ENCODE measurements around the gene MAPKAP1.

Gene MAPKAP1

DNA sequence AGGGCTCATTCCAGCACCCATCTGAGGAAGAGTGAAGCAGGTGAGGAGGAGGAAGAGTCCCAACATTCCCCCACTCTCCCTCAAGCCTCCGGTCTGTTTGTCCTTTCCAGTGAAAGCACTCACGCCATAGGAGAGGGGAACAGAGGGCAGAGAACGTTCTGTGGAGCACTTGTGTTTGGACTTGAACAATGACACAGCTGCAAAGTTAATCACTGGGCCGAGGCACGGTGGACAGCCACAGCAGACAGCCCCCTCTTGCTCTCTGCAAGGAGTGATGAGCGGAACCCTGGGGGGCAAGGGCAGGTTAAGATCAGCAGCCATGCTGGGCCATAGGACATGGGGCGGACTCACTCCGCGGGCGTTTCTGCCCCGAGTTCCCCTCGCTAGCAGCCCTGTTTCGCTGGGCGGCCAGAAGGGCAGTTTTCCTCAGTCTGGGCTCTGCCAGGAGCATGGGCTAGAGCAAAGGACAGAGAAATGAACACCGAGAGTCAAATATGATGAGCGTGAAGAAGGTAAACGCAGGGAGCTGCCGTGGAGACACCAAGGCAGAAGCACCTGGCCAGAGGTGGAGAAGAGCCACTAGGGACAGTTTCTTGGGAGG, 259.7 kb downstream of the MAPKAP1 start:
- TF ChIP-seq, protein P1, sequence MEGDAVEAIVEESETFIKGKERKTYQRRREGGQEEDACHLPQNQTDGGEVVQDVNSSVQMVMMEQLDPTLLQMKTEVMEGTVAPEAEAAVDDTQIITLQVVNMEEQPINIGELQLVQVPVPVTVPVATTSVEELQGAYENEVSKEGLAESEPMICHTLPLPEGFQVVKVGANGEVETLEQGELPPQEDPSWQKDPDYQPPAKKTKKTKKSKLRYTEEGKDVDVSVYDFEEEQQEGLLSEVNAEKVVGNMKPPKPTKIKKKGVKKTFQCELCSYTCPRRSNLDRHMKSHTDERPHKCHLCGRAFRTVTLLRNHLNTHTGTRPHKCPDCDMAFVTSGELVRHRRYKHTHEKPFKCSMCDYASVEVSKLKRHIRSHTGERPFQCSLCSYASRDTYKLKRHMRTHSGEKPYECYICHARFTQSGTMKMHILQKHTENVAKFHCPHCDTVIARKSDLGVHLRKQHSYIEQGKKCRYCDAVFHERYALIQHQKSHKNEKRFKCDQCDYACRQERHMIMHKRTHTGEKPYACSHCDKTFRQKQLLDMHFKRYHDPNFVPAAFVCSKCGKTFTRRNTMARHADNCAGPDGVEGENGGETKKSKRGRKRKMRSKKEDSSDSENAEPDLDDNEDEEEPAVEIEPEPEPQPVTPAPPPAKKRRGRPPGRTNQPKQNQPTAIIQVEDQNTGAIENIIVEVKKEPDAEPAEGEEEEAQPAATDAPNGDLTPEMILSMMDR (IDR thresholded peaks at IDR 0.05; ENCODE audit: extremely low read depth, missing control alignments): no peak

GRCh38 chr9:125446561-125447094, 260.4 kb downstream of the MAPKAP1 start:
- TF ChIP-seq, protein P1 (IDR thresholded peaks at IDR 0.05; ENCODE audit: extremely low read depth, missing control alignments): no peak
- DNase-seq (ENCODE audit: low spot score): peak; percentile 80

More for the DNA sequence above, 259.7 kb downstream of the MAPKAP1 start:
- DNase-seq (ENCODE audit: low spot score): no peak

- no peak for DNase-seq (ENCODE audit: low spot score)
- TF ChIP-seq, protein P1 (IDR thresholded peaks at IDR 0.05; ENCODE audit: extremely low read depth, missing control alignments): no peak
These were observed 262.0 kb downstream of the MAPKAP1 start for GRCh38 chr9:125444956-125445506.

DNA sequence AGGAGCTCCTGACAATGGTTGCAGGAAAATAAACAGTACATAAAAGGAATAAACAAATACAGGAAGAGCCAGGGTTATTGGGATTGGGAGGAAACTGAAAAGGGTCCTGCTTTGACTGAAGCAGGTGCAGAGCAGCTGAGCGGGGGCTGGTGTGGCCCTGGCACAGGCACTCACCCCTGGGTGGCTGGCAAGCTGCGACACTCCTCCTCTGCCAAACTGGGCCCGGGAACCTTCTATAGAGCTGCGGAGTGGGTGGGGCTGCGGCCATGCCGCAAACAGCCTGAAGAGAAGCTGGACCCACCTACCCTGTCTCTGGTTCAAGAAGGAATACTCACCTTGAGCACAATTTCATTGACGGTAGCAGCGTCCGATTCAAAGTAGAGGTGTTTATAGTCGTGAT, 262.8 kb downstream of the MAPKAP1 start:
- no peak for DNase-seq (ENCODE audit: low spot score)
- TF ChIP-seq, protein P1 (IDR thresholded peaks at IDR 0.05; ENCODE audit: extremely low read depth, missing control alignments): no peak

GRCh38 chr9:125443367-125443766, 263.6 kb downstream of the MAPKAP1 start:
- TF ChIP-seq, protein P1 (IDR thresholded peaks at IDR 0.05; ENCODE audit: extremely low read depth, missing control alignments): no peak
- no peak for DNase-seq (ENCODE audit: low spot score)

DNA sequence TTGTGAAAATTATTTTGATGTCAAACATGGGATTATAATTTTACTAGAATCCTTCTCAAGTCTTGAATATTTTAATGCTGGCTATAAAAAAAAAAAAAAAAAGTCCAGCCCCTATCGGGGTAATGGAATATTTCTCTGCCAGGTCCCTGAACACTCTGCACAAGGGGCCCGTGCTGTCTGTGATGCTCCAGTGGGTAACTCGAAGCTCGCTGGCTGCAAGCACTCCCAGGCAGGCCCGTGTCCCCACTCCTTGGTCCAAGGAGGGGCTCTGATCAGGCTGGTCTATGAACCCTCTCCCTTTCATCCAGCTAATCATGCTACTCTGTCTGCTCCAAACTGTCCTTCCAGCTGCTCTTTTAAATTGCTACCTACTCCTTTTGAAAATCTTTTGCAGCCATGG, 264.6 kb downstream of the MAPKAP1 start:
- TF ChIP-seq, protein P1 (IDR thresholded peaks at IDR 0.05; ENCODE audit: extremely low read depth, missing control alignments): no peak

GRCh38 chr9:125440411-125440810, 266.6 kb downstream of the MAPKAP1 start:
- DNase-seq (ENCODE audit: low spot score): no peak
- TF ChIP-seq, protein P1 (IDR thresholded peaks at IDR 0.05; ENCODE audit: extremely low read depth, missing control alignments): no peak

More for the DNA sequence above, 264.6 kb downstream of the MAPKAP1 start:
- DNase-seq (ENCODE audit: low spot score): no peak
